DLD1 (cell line): ENCODE data around the gene ALG13.
"Not testable (repeated sequence)": the region's sequence is repeated elsewhere in the genome, so short reads cannot be mapped to it uniquely, and the experiment has no call there.

Experiments used
- in situ Hi-C: cut with HindIII; loops from 2 replicates; pipeline ENCODE4 v1.10.0; 2017; ENCODE audit warnings: low sequenced_read_pairs

Gene ALG13

DNA sequence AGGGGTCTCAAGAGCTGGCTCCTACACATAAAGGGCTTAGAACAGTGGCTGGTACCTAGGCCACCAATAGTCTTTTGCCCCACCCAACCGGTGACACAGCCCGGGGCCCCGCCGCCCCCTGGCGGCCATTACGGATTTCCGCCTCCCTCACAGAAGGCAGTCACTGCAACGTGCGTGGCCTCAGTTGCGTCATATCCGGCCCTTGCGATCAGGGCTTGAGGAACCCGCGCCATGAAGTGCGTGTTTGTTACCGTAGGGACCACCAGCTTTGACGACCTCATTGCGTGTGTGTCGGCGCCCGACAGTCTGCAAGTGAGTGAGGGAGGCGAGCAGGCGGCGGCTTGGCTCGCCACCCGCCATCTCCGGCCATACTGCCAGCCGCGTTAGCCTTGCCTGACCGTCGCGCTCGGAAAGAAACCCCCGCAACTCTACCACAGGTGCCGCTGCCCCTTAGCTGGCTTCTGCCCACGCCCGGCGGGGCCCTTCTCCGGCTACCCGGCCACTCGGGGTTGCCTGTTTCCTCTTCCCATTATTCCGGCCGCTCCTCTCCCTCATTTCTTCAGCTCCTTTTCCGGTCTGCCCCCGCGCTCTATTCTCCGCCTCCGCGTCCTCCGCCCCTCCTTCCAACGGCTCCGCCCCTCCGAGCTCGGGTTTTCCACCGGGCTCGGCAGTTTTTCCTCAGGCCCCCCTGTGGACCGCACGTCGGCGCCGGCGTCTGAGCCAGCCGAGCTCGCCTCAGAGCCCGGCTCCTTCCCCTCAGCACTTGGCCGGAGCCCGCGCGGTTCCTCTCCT, at the start of gene ALG13:
TSS of gene ALG13 (plus strand) at position 183 of the 792 bp plus-strand sequence. CDS start at position 232, 49 bp downstream.
- in situ Hi-C loops, result no loop called here

- in situ Hi-C loops, result no loop called here
Observed at GRCh38 chrX:111634823-111635729, 45.9 kb upstream of the ALG13 start.

GRCh38 chrX:111641969-111642368, 39.0 kb upstream of the ALG13 start:
- in situ Hi-C loops, result no loop called here

DNA sequence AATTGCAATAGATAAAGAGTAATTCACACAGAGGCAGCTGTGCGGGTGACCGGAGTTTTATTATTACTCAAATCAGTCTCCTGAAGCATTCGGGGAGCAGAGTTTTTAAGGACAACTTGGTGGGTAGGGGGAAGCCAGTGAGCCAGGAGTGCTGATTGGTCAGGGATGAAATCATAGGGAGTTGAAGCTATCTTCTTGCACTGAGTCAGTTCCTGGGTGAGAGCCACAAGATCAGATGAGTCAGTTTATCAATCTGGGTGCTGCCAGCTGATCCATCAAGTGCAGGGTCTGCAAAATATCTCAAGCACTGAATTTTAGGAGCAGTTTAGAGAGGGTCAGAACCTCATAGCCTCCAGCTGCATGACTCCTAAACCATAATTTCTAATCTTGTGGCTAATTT, 35.8 kb upstream of the ALG13 start:
- in situ Hi-C loops, result not testable (repeated sequence)

DNA sequence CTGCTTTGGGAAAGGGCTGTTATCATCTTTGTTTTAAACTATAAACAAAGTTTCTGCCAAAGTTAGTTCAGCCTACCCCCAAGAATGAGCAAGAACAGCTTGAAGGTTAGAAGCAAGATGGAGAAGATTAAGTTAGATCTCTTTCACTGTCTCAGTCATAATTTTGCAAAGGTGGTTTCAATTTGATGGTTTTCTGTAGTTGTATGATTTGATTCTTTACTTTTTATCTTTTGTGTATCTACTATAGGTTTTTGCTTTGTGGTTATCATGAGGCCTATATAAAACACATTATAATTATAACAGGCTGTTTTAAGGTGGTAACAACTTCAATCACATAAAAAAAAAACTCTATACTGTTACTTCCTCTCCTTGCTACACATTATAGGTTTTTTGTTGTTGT, 35.4 kb upstream of the ALG13 start:
- in situ Hi-C loops, result no loop called here

DNA sequence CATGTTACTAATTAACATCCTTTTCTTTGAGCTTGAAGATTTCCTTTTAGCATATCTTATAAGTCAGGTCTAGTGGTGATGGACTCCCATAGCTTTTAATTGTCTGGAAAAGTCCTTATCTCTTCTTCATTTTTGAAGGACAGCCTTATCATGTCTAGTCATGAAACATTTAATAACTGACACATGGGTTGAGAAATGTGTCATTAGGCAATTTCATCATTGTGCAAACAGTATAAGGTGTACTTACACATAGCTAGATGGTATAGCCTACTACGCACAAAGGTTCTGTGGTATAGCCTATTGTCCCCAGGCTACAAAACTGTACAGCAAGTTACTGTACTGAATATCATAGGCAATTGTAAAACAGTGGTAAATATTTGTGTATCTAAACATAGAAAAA, 34.5 kb upstream of the ALG13 start:
- in situ Hi-C loops, result no loop called here

GRCh38 chrX:111648802-111649201, 32.2 kb upstream of the ALG13 start:
- in situ Hi-C loops, result no loop called here

GRCh38 chrX:111649638-111650037, 31.3 kb upstream of the ALG13 start:
- in situ Hi-C loops, result no loop called here

- in situ Hi-C loops, result no loop called here
Observed at GRCh38 chrX:111650845-111651244, 30.1 kb upstream of the ALG13 start.

GRCh38 chrX:111652719-111653118, 28.3 kb upstream of the ALG13 start:
- in situ Hi-C loops, result no loop called here

DNA sequence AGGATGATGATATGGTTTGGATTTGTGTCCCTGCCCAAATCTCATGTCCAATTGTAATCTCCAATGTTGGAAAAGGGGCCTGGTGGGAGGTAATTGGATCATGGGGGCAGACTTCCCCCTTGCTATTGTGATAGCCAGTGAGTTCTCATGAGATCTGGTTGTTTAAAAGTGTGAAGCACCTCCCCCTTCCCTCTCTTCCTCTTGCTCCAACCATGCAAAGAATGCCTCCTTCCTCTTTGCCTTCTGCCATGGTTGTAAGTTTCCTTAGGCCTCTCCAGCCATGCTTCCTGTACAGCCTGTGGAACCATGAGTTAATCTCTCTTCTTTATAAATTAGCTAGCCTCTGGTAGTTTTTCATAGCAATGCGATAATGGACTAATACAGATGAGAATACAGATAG, 19.7 kb upstream of the ALG13 start:
- in situ Hi-C loops, result no loop called here

- in situ Hi-C loops, result no loop called here
Observed at GRCh38 chrX:111662292-111662691, 18.7 kb upstream of the ALG13 start.

DNA sequence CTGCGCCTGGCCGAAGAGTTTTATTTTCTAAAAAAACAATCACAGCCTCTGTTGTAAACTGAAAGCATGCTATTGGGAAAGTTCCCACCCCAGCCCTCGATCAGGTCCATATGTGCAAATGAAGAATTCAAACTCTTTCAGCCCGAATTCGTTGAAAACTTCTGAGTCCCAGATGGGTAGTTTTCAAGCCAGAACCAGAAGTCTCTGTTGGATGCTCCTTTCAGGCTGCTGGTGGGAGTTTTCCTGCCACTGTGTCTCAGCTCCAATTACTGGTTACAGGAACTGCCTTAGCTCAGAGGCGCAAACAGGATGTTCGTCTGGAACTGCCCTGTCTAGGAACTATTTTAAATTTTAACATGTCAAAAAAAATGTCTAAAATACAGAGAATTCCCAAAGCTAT, 9.3 kb upstream of the ALG13 start:
- in situ Hi-C loops, result no loop called here

DNA sequence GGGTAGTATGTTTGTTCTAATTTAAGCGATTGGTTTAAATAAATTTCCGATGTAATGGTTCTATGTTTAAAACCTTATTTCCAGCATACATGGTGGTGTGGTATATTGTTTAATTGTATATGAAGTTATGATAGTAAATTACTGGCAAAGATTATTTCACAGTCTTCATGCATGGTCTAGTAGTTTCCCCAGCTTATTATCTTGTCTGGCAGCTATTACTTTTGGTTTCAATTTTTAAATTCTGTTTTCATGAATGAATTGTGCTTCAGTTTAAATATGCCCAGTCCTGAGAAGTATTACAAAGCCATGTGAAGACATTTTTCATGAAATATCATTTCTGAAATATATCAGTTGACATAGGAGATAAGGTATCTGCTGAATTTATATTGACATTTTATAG, 6.3 kb downstream of the ALG13 start:
- in situ Hi-C loops, result no loop called here

DNA sequence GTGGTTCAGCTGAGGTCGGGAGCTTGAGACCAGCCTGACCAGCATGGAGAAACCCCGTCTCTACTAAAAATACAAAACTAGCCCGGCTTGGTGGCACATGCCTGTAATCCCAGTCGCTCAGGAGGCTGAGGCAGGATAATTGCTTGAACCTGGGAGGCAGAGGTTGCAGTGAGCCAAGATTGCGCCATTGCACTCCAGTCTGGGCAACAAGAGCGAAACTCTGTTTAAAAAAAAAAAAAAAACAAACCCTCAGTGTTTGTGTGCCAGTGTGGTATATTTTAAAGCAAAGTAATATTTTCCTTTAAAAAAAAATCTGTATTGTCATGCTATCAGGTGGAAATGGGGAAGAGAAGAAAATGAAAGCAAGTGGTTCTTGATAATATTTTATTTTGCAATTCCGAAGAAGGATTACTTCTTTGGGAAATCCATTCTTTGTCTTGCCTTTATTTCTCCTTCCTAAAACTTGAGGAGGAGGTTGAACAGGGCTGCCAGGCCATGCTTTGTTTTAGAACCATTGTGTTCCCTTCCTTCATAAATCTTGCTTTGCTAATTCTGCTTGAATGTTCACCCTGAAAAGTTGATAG, 14.4 kb downstream of the ALG13 start:
- in situ Hi-C loops, result no loop called here

DNA sequence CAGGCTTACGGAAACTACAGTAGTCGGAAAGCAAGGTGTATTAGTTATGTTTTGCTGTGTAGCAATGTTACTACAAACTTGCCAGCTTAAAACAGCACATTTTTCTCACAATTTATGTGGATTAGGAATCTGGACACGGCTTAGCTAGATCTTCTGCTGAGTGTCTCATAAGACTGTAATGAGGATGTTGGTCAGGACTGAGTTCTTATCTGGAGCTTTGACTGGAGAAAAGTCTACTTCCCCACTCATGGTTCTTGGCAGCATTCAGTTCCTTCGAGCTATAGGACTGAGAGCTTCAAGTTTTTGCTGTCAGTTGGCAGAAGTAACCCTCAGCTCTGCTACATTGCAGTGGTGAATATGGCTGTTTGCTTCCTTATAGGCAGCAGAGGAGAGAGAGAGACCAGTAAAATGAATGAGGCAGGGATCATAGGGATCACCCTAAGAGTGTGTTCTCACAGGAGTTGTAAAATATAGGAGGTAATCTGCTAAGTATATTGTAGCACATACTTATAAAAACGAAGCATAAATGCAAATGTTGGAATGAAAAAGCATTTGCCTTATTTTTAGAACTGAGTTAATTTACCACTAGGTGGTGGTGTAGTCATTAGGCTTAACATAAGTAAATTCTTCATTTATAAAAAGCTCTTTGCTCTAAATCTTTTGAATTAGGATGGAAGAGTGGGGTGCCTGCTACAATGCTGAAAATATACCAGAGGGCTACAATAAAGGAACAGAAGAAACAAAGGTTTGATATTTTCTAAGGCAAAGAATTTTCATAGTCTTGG, 38.6 kb downstream of the ALG13 start:
- in situ Hi-C loops, result no loop called here

- in situ Hi-C loops, result no loop called here
Observed at GRCh38 chrX:111728096-111728495, 47.1 kb downstream of the ALG13 start.

- in situ Hi-C loops, result no loop called here
Observed at GRCh38 chrX:111731351-111731750, 50.4 kb downstream of the ALG13 start.

DNA sequence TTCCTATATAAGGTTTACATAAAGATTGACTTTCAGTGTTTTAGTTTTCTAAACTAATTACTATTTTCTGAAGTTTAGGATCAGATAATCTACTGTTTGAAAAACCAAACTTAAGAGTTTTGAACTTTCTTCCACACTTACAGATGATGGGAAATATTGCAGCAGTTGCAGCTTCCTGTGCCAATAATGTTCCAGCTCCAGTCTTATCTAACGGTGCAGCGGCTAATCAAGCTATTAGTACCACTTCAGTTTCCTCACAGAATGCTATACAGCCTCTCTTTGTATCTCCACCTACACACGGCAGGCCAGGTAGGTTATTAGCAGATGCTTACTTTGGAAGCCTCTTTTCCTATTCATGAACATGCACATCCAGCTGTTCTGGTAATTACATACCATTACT, 55.6 kb downstream of the ALG13 start:
- in situ Hi-C loops, result no loop called here

DNA sequence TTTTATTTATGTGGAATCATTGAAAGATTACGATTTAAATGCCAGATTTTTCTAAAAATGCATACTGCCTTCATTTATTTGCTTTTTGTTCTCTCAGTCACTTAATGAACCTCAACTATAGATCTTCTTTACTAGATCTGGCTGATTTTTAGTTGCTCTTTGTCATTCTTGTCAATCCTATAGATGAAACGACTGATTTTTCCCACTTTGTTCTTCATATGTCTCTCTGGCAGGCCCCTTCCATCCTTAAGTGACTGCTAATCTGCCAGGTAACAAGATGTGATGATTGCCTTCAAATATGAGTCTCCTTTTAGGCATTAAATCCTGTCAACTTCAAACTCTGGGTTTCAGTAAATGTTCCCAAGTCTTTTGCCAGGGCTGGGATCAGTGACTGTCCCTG, 61.0 kb downstream of the ALG13 start:
- in situ Hi-C loops, result no loop called here

- in situ Hi-C loops, result no loop called here
Observed at GRCh38 chrX:111743316-111743715, 62.3 kb downstream of the ALG13 start.
